WTC11 (cell line): ENCODE data around the gene FAAP24. TPM values are rescaled to one million over a fixed set of nuclear protein-coding genes. Genes with fewer than 3 reads are reported as not detected.

Source experiments
- ATAC-seq: fragments of 200-7000 bp; cut with Tn5 transposase; 2 replicates; pipeline ENCODE4 v1.10.0; 2021; ENCODE audit warnings: mild to moderate bottlenecking, moderate library complexity
- CTCF ChIA-PET: fragments of 300-600 bp; sonication (Branson Sonifier 250); formaldehyde crosslinking; loops from one replicate; lab custom pipeline; 2021; ENCODE audit warnings: antibody characterized with exemption; lab: Charles Lee
- POLR2A ChIA-PET: fragments of 350-600 bp; sonication (Branson Sonifier 250); formaldehyde crosslinking; loops from one replicate; lab custom pipeline; 2021; ENCODE audit warnings: antibody characterized with exemption; lab: Charles Lee
- DNase-seq: peaks from one replicate; pipeline ENCODE4 v3.0.0; 2021; ENCODE audit warnings: low spot score
- H3K27ac Mint-ChIP-seq: 2 replicates; pipeline ENCODE4 v1.8.0; 2021; ENCODE audit warnings: mixed read lengths
- H3K27me3 Mint-ChIP-seq: 2 replicates; pipeline ENCODE4 v1.8.0; 2021; ENCODE audit warnings: low read depth, mild to moderate bottlenecking, moderate library complexity, mixed read lengths
- H3K36me3 Mint-ChIP-seq: 2 replicates; pipeline ENCODE4 v1.8.0; 2021; ENCODE audit warnings: mixed read lengths
- H3K4me1 Mint-ChIP-seq: 2 replicates; pipeline ENCODE4 v1.8.0; 2022; ENCODE audit warnings: mixed read lengths
- H3K4me3 Mint-ChIP-seq: 2 replicates; pipeline ENCODE4 v1.8.0; 2021; ENCODE audit warnings: mild to moderate bottlenecking, moderate library complexity, mixed read lengths
- H3K9me3 Mint-ChIP-seq: 2 replicates; pipeline ENCODE4 v1.8.0; 2021; ENCODE audit warnings: mixed read lengths
- GTF2I ChIP-seq: fragments of 250-450 bp; sonication (Bioruptor Pico); conservative IDR thresholded peaks from 2 replicates; pipeline ENCODE4 v1.4.0; 2021; ENCODE audit warnings: mild to moderate bottlenecking
- JAZF1 ChIP-seq: fragments of 250-450 bp; sonication (Bioruptor Pico); IDR thresholded peaks from 2 replicates; pipeline ENCODE4 v1.9.0; 2021; ENCODE audit warnings: moderate library complexity, mild to moderate bottlenecking, inconsistent platforms
- NR2C2 ChIP-seq: sonication (generic); formaldehyde crosslinking; IDR thresholded peaks from 2 replicates; pipeline ENCODE4 v1.8.0; 2022; ENCODE audit warnings: mild to moderate bottlenecking, missing genetic modification reagents
- OVOL2 ChIP-seq: fragments of 250-450 bp; sonication (Bioruptor Pico); IDR thresholded peaks from 2 replicates; pipeline ENCODE4 v1.9.0; 2021; ENCODE audit warnings: mild to moderate bottlenecking, borderline replicate concordance
- RELA ChIP-seq: sonication (generic); formaldehyde crosslinking; IDR thresholded peaks from 2 replicates; pipeline ENCODE4 v1.8.1; 2022; ENCODE audit warnings: missing genetic modification reagents, mild to moderate bottlenecking, borderline replicate concordance
- SOX15 ChIP-seq: fragments of 250-450 bp; sonication (Bioruptor Pico); IDR thresholded peaks from 2 replicates; pipeline ENCODE4 v1.9.0; 2021; ENCODE audit warnings: mild to moderate bottlenecking
- SP1 ChIP-seq: sonication (generic); formaldehyde crosslinking; conservative IDR thresholded peaks from 2 replicates; pipeline ENCODE4 v1.8.1; 2022; ENCODE audit warnings: missing genetic modification reagents
- TEAD1 ChIP-seq: sonication (generic); formaldehyde crosslinking; IDR thresholded peaks from 2 replicates; pipeline ENCODE4 v1.8.0; 2022; ENCODE audit warnings: mild to moderate bottlenecking, missing genetic modification reagents
- ZBTB21 ChIP-seq: sonication (generic); formaldehyde crosslinking; IDR thresholded peaks from 2 replicates; pipeline ENCODE4 v1.8.1; 2023; ENCODE audit warnings: mild to moderate bottlenecking, missing genetic modification reagents, borderline replicate concordance
- ZNF138 ChIP-seq: sonication (generic); formaldehyde crosslinking; conservative IDR thresholded peaks from 2 replicates; pipeline ENCODE4 v1.8.1; 2022; ENCODE audit warnings: mild to moderate bottlenecking, moderate library complexity, missing genetic modification reagents
- ZNF263 ChIP-seq: sonication (generic); formaldehyde crosslinking; IDR thresholded peaks from 2 replicates; pipeline ENCODE4 v1.8.1; 2022; ENCODE audit warnings: low read depth, mild to moderate bottlenecking, moderate library complexity, missing genetic modification reagents
- ZNF416 ChIP-seq: fragments of 250-450 bp; sonication (Bioruptor Pico); IDR thresholded peaks from 2 replicates; pipeline ENCODE4 v1.9.0; 2021; ENCODE audit warnings: mild to moderate bottlenecking, inconsistent platforms
- ZNF423 ChIP-seq: fragments of 250-450 bp; sonication (Bioruptor Pico); IDR thresholded peaks from 2 replicates; pipeline ENCODE4 v2.1.2; 2022; ENCODE audit warnings: mild to moderate bottlenecking, moderate library complexity
- total RNA-seq: library from RNA; stranded (reverse); gene quantifications from 3 replicates; pipeline ENCODE4 v1.2.3, GENCODE V29; 2021
- TF ChIP-seq, protein P1 (sequence below): sonication (generic); formaldehyde crosslinking; IDR thresholded peaks from 2 replicates; pipeline ENCODE4 v1.8.1; 2022; ENCODE audit warnings: missing genetic modification reagents, borderline replicate concordance
- TF ChIP-seq, protein P2 (sequence below): sonication (generic); formaldehyde crosslinking; IDR thresholded peaks from 2 replicates; pipeline ENCODE4 v1.8.1; 2023; ENCODE audit warnings: mild to moderate bottlenecking, missing genetic modification reagents, moderate library complexity
- TF ChIP-seq, protein P3 (sequence below): sonication (generic); formaldehyde crosslinking; IDR thresholded peaks from 2 replicates; pipeline ENCODE4 v1.8.1; 2023; ENCODE audit warnings: mild to moderate bottlenecking, moderate library complexity, missing genetic modification reagents
- TF ChIP-seq, protein P4 (sequence below): sonication (generic); formaldehyde crosslinking; IDR thresholded peaks from 2 replicates; pipeline ENCODE4 v1.8.0; 2023; ENCODE audit warnings: missing genetic modification reagents, mild to moderate bottlenecking, borderline replicate concordance
- TF ChIP-seq, protein P5 (sequence below): fragments of 200-600 bp; IDR thresholded peaks from 2 replicates; pipeline ENCODE4 v1.8.0; 2022; ENCODE audit warnings: antibody characterized with exemption
- TF ChIP-seq, protein P6 (sequence below): sonication (generic); formaldehyde crosslinking; IDR thresholded peaks from 2 replicates; pipeline ENCODE4 v1.8.1; 2022; ENCODE audit warnings: mild to moderate bottlenecking, missing genetic modification reagents, moderate library complexity, borderline replicate concordance
- TF ChIP-seq, protein P7 (sequence below): sonication (generic); formaldehyde crosslinking; IDR thresholded peaks from 2 replicates; pipeline ENCODE4 v1.8.1; 2023; ENCODE audit warnings: mild to moderate bottlenecking, missing genetic modification reagents

The FAAP24 gene
- total RNA-seq, 1 experiment from 2014 or later = 5.3 TPM

DNA sequence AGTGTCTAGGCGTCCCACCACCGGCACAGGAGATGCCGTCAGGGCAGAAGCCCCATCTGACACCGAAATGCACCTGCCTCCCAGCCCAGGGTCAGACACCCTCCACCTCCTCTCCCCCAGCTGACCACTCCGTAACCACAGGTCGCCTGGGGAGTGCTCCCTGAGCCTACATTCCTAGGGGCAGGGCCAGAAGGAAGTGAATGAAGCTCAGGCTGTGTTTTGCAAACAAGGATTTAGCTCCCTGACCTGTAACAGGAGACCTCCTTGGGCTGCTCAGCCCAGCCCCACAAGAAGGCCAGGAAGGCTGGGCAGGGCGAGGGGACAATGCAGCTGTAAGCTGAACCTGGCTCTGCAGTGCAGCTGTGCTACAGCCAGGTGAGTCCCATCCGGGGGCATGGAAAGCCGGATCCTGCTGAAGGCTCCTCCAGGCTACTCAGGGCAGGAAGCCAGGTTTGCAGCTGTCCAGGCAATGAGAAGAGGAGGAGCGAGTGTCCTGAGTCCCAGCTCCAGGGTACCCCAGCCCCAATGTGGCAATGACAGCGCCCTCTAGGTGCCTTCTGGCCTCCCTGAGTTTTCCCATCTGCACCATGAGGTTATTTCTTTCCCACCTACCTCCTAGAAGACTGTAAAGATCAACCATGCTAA, 50.6 kb downstream of the FAAP24 start:
- Mint-ChIP-seq H3K4me1 (peaks cover 29% of the 10 kb centered on the region), H3K27ac (peak overlapping the region; percentile 98), H3K9me3 (no peaks in the 10 kb centered on the region), H3K27me3 (no peaks in the 10 kb centered on the region), H3K36me3 (peaks cover 30% of the 10 kb centered on the region), H3K4me3 (peak overlapping the region; percentile 54)
- CTCF ChIA-PET = interaction anchor here (0.5 to 2.3 kb wide), 30 partner anchors 9 to 592 kb away, joined by 3 to 62 read pairs (median 4); partner anchors contain the start of gene GPATCH1
- POLR2A ChIA-PET = interaction anchor here (0.6 to 1.2 kb wide), 6 partner anchors 12 to 118 kb away, joined by 3 to 4 read pairs (median 3); partner anchors contain the start of genes CEP89 and FAAP24
- peak; percentile 76 for DNase-seq
- ATAC-seq = peak; percentile 96
- TF ChIP-seq, protein P1, sequence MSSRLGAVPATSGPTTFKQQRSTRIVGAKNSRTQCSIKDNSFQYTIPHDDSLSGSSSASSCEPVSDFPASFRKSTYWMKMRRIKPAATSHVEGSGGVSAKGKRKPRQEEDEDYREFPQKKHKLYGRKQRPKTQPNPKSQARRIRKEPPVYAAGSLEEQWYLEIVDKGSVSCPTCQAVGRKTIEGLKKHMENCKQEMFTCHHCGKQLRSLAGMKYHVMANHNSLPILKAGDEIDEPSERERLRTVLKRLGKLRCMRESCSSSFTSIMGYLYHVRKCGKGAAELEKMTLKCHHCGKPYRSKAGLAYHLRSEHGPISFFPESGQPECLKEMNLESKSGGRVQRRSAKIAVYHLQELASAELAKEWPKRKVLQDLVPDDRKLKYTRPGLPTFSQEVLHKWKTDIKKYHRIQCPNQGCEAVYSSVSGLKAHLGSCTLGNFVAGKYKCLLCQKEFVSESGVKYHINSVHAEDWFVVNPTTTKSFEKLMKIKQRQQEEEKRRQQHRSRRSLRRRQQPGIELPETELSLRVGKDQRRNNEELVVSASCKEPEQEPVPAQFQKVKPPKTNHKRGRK (CRISPR knock-in tag) = no peak
- no peak for TF ChIP-seq JAZF1
- peak; percentile 98 for TF ChIP-seq ZNF263
- no peak for TF ChIP-seq ZNF416 (CRISPR knock-in tag)
- TF ChIP-seq GTF2I (CRISPR knock-in tag) = no peak
- TF ChIP-seq, protein P2, sequence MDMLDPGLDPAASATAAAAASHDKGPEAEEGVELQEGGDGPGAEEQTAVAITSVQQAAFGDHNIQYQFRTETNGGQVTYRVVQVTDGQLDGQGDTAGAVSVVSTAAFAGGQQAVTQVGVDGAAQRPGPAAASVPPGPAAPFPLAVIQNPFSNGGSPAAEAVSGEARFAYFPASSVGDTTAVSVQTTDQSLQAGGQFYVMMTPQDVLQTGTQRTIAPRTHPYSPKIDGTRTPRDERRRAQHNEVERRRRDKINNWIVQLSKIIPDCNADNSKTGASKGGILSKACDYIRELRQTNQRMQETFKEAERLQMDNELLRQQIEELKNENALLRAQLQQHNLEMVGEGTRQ (CRISPR knock-in tag) = no peak
- TF ChIP-seq, protein P3, sequence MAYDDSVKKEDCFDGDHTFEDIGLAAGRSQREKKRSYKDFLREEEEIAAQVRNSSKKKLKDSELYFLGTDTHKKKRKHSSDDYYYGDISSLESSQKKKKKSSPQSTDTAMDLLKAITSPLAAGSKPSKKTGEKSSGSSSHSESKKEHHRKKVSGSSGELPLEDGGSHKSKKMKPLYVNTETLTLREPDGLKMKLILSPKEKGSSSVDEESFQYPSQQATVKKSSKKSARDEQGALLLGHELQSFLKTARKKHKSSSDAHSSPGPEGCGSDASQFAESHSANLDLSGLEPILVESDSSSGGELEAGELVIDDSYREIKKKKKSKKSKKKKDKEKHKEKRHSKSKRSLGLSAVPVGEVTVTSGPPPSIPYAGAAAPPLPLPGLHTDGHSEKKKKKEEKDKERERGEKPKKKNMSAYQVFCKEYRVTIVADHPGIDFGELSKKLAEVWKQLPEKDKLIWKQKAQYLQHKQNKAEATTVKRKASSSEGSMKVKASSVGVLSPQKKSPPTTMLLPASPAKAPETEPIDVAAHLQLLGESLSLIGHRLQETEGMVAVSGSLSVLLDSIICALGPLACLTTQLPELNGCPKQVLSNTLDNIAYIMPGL (CRISPR knock-in tag) = no peak
- TF ChIP-seq SP1 = peak; percentile 67
- no peak for TF ChIP-seq ZNF138 (CRISPR knock-in tag)
- peak; percentile 99 for TF ChIP-seq TEAD1 (CRISPR knock-in tag)
- TF ChIP-seq, protein P4, sequence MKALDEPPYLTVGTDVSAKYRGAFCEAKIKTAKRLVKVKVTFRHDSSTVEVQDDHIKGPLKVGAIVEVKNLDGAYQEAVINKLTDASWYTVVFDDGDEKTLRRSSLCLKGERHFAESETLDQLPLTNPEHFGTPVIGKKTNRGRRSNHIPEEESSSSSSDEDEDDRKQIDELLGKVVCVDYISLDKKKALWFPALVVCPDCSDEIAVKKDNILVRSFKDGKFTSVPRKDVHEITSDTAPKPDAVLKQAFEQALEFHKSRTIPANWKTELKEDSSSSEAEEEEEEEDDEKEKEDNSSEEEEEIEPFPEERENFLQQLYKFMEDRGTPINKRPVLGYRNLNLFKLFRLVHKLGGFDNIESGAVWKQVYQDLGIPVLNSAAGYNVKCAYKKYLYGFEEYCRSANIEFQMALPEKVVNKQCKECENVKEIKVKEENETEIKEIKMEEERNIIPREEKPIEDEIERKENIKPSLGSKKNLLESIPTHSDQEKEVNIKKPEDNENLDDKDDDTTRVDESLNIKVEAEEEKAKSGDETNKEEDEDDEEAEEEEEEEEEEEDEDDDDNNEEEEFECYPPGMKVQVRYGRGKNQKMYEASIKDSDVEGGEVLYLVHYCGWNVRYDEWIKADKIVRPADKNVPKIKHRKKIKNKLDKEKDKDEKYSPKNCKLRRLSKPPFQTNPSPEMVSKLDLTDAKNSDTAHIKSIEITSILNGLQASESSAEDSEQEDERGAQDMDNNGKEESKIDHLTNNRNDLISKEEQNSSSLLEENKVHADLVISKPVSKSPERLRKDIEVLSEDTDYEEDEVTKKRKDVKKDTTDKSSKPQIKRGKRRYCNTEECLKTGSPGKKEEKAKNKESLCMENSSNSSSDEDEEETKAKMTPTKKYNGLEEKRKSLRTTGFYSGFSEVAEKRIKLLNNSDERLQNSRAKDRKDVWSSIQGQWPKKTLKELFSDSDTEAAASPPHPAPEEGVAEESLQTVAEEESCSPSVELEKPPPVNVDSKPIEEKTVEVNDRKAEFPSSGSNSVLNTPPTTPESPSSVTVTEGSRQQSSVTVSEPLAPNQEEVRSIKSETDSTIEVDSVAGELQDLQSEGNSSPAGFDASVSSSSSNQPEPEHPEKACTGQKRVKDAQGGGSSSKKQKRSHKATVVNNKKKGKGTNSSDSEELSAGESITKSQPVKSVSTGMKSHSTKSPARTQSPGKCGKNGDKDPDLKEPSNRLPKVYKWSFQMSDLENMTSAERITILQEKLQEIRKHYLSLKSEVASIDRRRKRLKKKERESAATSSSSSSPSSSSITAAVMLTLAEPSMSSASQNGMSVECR = 0 out of 2 replicates have a peak, but pooled peaks have one; percentile 31
- TF ChIP-seq NR2C2 (CRISPR knock-in tag) = no peak
- TF ChIP-seq SOX15 (CRISPR knock-in tag) = no peak
- TF ChIP-seq, protein P5, sequence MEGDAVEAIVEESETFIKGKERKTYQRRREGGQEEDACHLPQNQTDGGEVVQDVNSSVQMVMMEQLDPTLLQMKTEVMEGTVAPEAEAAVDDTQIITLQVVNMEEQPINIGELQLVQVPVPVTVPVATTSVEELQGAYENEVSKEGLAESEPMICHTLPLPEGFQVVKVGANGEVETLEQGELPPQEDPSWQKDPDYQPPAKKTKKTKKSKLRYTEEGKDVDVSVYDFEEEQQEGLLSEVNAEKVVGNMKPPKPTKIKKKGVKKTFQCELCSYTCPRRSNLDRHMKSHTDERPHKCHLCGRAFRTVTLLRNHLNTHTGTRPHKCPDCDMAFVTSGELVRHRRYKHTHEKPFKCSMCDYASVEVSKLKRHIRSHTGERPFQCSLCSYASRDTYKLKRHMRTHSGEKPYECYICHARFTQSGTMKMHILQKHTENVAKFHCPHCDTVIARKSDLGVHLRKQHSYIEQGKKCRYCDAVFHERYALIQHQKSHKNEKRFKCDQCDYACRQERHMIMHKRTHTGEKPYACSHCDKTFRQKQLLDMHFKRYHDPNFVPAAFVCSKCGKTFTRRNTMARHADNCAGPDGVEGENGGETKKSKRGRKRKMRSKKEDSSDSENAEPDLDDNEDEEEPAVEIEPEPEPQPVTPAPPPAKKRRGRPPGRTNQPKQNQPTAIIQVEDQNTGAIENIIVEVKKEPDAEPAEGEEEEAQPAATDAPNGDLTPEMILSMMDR = 0 out of 2 replicates have a peak, but pooled peaks have one; percentile 19
- no peak; the same call in 1 of the 2 replicates for TF ChIP-seq ZBTB21 (CRISPR knock-in tag)
- TF ChIP-seq RELA (CRISPR knock-in tag) = no peak
- peak; percentile 15; the same call in 1 of the 2 replicates for TF ChIP-seq ZNF423
- TF ChIP-seq, protein P6, sequence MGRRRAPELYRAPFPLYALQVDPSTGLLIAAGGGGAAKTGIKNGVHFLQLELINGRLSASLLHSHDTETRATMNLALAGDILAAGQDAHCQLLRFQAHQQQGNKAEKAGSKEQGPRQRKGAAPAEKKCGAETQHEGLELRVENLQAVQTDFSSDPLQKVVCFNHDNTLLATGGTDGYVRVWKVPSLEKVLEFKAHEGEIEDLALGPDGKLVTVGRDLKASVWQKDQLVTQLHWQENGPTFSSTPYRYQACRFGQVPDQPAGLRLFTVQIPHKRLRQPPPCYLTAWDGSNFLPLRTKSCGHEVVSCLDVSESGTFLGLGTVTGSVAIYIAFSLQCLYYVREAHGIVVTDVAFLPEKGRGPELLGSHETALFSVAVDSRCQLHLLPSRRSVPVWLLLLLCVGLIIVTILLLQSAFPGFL (CRISPR knock-in tag) = no peak
- TF ChIP-seq, protein P7, sequence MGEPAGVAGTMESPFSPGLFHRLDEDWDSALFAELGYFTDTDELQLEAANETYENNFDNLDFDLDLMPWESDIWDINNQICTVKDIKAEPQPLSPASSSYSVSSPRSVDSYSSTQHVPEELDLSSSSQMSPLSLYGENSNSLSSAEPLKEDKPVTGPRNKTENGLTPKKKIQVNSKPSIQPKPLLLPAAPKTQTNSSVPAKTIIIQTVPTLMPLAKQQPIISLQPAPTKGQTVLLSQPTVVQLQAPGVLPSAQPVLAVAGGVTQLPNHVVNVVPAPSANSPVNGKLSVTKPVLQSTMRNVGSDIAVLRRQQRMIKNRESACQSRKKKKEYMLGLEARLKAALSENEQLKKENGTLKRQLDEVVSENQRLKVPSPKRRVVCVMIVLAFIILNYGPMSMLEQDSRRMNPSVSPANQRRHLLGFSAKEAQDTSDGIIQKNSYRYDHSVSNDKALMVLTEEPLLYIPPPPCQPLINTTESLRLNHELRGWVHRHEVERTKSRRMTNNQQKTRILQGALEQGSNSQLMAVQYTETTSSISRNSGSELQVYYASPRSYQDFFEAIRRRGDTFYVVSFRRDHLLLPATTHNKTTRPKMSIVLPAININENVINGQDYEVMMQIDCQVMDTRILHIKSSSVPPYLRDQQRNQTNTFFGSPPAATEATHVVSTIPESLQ (CRISPR knock-in tag) = no peak
- no peak for TF ChIP-seq OVOL2
